Keratinocyte (primary cell): ENCODE measurements around the gene SAYSD1. TPM values are rescaled to one million over a fixed set of nuclear protein-coding genes. Genes with fewer than 3 reads are reported as not detected.

Experiments
- DNase-seq: peaks from one replicate; pipeline ENCODE4 v3.0.0-alpha.2; 2011; ENCODE audit warnings: low read depth, missing footprints, low spot score
- FAIRE-seq: peaks from 2 replicates; lab custom pipeline; 2011; peaks lifted over from hg19 to GRCh38; lab: Jason Lieb, UNC
- H2AFZ ChIP-seq: 2 replicates; pipeline ENCODE4 v1.6.0; 2012; ENCODE audit warnings: low read length, control low read depth, inconsistent platforms; ENCODE audit not compliant: control insufficient read depth
- H3K27ac ChIP-seq: 2 replicates; pipeline ENCODE4 v1.5.1; 2011; ENCODE audit warnings: low read length; ENCODE audit not compliant: control insufficient read depth, insufficient read depth
- H3K27me3 ChIP-seq: 3 replicates; pipeline ENCODE4 v1.6.0; 2011; ENCODE audit warnings: low read length; ENCODE audit not compliant: control insufficient read depth, insufficient read depth; ENCODE audit errors: extremely low read depth
- H3K36me3 ChIP-seq, 2 experiments: 2 replicates in 1 of 2; 3 replicates in 1 of 2; pipeline ENCODE4 v1.5.1; 2011; ENCODE audit warnings: low read length in 2 of 2, mild to moderate bottlenecking in 1 of 2; ENCODE audit not compliant: control insufficient read depth in 2 of 2, insufficient read depth in 2 of 2; ENCODE audit errors: extremely low read depth in 1 of 2
- H3K4me1 ChIP-seq: 3 replicates; pipeline ENCODE4 v1.5.1; 2011; ENCODE audit warnings: low read length; ENCODE audit not compliant: control insufficient read depth, insufficient read depth; ENCODE audit errors: extremely low read depth
- H3K4me2 ChIP-seq: 3 replicates; pipeline ENCODE4 v1.6.0; 2011; ENCODE audit warnings: low read depth, low read length; ENCODE audit not compliant: control insufficient read depth, insufficient read depth; ENCODE audit errors: extremely low read depth
- H3K4me3 ChIP-seq, 3 experiments: fragments of 200-600 bp in 1 of 3; sonication (generic) in 1 of 3; 2 replicates in 2 of 3; 3 replicates in 1 of 3; pipeline ENCODE4 v1.5.1; 2011 to 2016; ENCODE audit warnings: low read length in 3 of 3, mild to moderate bottlenecking in 3 of 3, control low read depth in 2 of 3, inconsistent platforms in 1 of 3, low read depth in 1 of 3, mixed read lengths in 1 of 3, mixed run types in 1 of 3, moderate library complexity in 1 of 3; ENCODE audit not compliant: control insufficient read depth in 2 of 3, insufficient read depth in 2 of 3; ENCODE audit errors: extremely low read depth in 1 of 3
- H3K79me2 ChIP-seq: 2 replicates; pipeline ENCODE4 v1.6.0; 2012; ENCODE audit warnings: low read length; ENCODE audit not compliant: control insufficient read depth, insufficient read depth
- H3K9ac ChIP-seq: 3 replicates; pipeline ENCODE4 v1.6.0; 2011; ENCODE audit warnings: low read length; ENCODE audit not compliant: control insufficient read depth, insufficient read depth; ENCODE audit errors: extremely low read depth
- H3K9me1 ChIP-seq: 3 replicates; pipeline ENCODE4 v1.6.0; 2011; ENCODE audit warnings: low read length; ENCODE audit not compliant: control insufficient read depth, insufficient read depth; ENCODE audit errors: extremely low read depth
- H3K9me3 ChIP-seq: 2 replicates; pipeline ENCODE4 v1.5.1; 2012; ENCODE audit warnings: low read depth, low read length; ENCODE audit not compliant: control insufficient read depth
- H4K20me1 ChIP-seq: 3 replicates; pipeline ENCODE4 v1.6.0; 2011; ENCODE audit warnings: low read length; ENCODE audit not compliant: control insufficient read depth, insufficient read depth; ENCODE audit errors: extremely low read depth
- CTCF ChIP-seq, 3 experiments: IDR thresholded peaks in 1 of 3; conservative IDR thresholded peaks in 1 of 3; optimal IDR thresholded peaks in 1 of 3; 2 replicates in 2 of 3; 3 replicates in 1 of 3; pipeline versions ENCODE3 to v1.5.1; 2011; ENCODE audit warnings: low read length in 3 of 3, mild to moderate bottlenecking in 3 of 3, moderate library complexity in 2 of 3, control low read depth in 1 of 3, inconsistent platforms in 1 of 3; ENCODE audit not compliant: insufficient read depth in 2 of 3; ENCODE audit errors: extremely low read depth in 1 of 3
- EZH2 ChIP-seq: IDR thresholded peaks from one replicate; pipeline ENCODE4 v1.6.1; 2012; ENCODE audit warnings: inconsistent platforms, mild to moderate bottlenecking, low read length, moderate library complexity
- dilution Hi-C: fragments of 300-500 bp; cut with MboI; formaldehyde crosslinking; loops from one replicate; pipeline ENCODE4 v1.7.0; 2020; ENCODE audit warnings: low sequenced_read_pairs; ENCODE audit not compliant: extremely low pct_ligation_motif_present
- polyA plus RNA-seq, 5 experiments: library from polyadenylated mRNA; depleted of rRNA in 3 of 5; stranded (reverse) in 3 of 5; stranded (forward) in 1 of 5; unstranded in 1 of 5; fragments of >200 nt; gene quantifications; 1 replicate in 1 of 5; 2 replicates in 3 of 5; 3 replicates in 1 of 5; pipeline versions ENCODE4 v1.2.1 to v1.2.3, GENCODE V29; 2011 to 2012; ENCODE audit warnings: missing spikeins in 2 of 5, low read depth in 1 of 5, low replicate concordance in 1 of 5

The SAYSD1 gene
- polyA plus RNA-seq, 1 donor (not counting 4 experiments of a cell fraction or from before 2014, with no cell fraction given): 8.4 TPM

DNA sequence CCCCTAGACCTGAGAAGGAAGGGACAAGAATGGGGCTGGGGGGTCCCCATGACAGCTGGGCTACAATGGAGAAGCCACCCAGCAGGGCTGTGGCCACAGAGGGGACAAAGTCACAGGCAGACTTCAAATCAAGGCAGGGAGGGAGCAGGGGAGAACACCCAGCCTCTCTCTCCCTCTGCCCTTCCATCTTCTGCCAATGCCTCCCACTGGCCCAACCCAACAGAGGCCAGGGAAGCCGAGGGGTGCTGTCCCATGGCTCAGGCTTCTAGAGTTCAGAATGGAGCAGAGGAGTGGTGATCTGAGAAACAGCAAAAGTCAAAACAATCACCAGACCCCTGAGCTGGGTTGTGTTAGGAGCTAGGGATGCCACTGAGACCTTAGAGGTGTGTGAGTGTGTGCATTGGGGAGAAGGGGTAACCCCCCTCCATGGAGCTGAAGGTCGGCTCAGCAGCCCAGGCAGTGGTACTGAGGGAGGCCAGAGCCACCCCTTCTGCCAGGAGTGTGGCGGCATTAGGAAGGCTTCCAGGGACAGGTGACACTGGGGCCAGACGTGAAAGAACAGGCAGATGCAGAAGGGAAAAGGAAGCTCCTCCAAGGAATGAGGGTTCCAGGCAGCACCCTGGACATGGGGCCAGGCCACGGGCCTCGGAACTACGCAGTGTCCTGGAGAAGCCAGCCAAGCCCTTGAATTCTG lies 54.4 kb downstream of the SAYSD1 start:
- Histone ChIP-seq H3K79me2 (no peaks in the 10 kb centered on the region), H3K4me2 (no peak overlapping the region), H3K4me1 (no peaks in the 10 kb centered on the region), H3K9ac (no peak overlapping the region), H3K27ac (no peak overlapping the region), H2AFZ (no peak overlapping the region), H3K9me1 (no peaks in the 10 kb centered on the region), H3K9me3 (no peaks in the 10 kb centered on the region), H3K4me3 (no peak overlapping the region), H4K20me1 (no peaks in the 10 kb centered on the region), H3K27me3 (peaks cover 37% of the 10 kb centered on the region), H3K36me3 (no peaks in the 10 kb centered on the region)
- TF ChIP-seq CTCF (optimal IDR thresholded peaks at IDR 0.05 in 1 of 3, IDR thresholded peaks at IDR 0.05 in 1 of 3, conservative IDR thresholded peaks at IDR 0.05 in 1 of 3; ENCODE audit: extremely low read depth in 1 of 3, insufficient read depth in 2 of 3, low read length in 3 of 3) (no peak), EZH2 (no peak)
- dilution Hi-C loops: no loop called here
- DNase-seq: no peak
- FAIRE-seq: no peak

DNA sequence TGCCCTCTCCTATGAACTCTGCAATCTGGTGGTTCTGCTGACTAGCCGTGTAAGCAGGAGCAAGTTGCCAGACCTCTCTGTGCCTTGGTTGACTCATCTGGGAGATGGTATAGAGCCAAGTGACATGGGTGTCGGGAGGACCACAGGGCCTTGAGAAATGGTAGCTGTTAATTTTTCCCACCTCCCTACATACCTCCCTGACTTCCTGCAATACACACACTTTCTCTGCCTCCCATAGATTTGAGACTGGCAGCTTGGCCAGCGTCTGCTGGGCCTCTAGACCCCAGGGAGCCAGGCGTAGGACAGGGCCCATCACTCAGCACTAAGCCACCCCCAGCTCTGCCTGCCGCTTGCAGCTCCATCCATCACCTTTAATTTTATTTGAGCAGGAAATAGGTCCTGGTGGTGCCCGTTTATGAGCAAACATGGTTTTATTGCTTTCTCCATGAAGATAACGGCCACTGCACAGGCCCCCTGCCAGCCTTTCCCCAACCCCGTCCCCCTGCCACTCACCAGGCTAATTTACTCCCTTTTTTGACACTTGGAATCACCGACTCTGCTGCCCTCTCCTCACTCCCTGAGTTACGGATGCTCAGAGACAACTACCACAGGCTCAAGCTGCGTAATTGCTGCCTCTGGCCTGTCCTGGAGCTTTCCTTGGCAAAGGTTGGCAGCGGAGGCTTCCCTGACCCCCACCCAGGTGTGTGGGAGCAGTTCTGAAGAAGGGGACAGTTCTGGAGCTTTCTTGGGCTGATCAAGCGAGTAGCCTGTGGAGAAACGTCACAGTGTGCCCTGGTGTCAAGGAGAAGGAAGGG lies 55.3 kb downstream of the SAYSD1 start:
- H3K27ac ChIP-seq: no peak overlapping the region
- dilution Hi-C loops: no loop called here
- H3K9ac ChIP-seq: no peak overlapping the region
- H3K27me3 ChIP-seq: peaks cover 39% of the 10 kb centered on the region
- H3K9me3 ChIP-seq: no peaks in the 10 kb centered on the region
- H3K9me1 ChIP-seq: no peaks in the 10 kb centered on the region
- H3K79me2 ChIP-seq: no peaks in the 10 kb centered on the region
- no peaks in the 10 kb centered on the region for H4K20me1 ChIP-seq
- no peak overlapping the region for H2AFZ ChIP-seq
- FAIRE-seq (no peak), DNase-seq (no peak)
- no peaks in the 10 kb centered on the region for H3K36me3 ChIP-seq
- no peak overlapping the region for H3K4me2 ChIP-seq
- H3K4me1 ChIP-seq: no peaks in the 10 kb centered on the region
- no peak overlapping the region for H3K4me3 ChIP-seq
- TF ChIP-seq EZH2 (no peak), CTCF (optimal IDR thresholded peaks at IDR 0.05 in 1 of 3, IDR thresholded peaks at IDR 0.05 in 1 of 3, conservative IDR thresholded peaks at IDR 0.05 in 1 of 3; ENCODE audit: extremely low read depth in 1 of 3, insufficient read depth in 2 of 3, low read length in 3 of 3) (no peak)
